Endothelial cell of umbilical vein (primary cell): ENCODE results near the gene LRP1. TPM values are rescaled to one million over a fixed set of nuclear protein-coding genes. Genes with fewer than 3 reads are reported as not detected.

Source experiments
- BruUV-seq: library from RNA; stranded (reverse); fragments of 400-500 nt; replicated peaks from 2 replicates; lab custom pipeline; 2021; lab: Mats Ljungman, UMichigan
- CTCF ChIA-PET: fragments of 300-600, 350-600 bp; sonication (Branson Sonifier 250); formaldehyde crosslinking; loops from one replicate; lab custom pipeline; 2021; ENCODE audit warnings: antibody characterized with exemption, inconsistent platforms; lab: Charles Lee
- POLR2A ChIA-PET: fragments of 300-600, 350-600 bp; sonication (Branson Sonifier 250); formaldehyde crosslinking; loops from one replicate; lab custom pipeline; 2021; ENCODE audit warnings: antibody characterized with exemption, inconsistent platforms; lab: Charles Lee
- DNase-seq: peaks from one replicate; pipeline ENCODE4 v3.0.0-alpha.2; 2011; ENCODE audit warnings: low read depth, low spot score
- FAIRE-seq: peaks from 2 replicates; lab custom pipeline; 2011; peaks lifted over from hg19 to GRCh38; lab: Jason Lieb, UNC
- H2AFZ ChIP-seq: 2 replicates; pipeline ENCODE4 v1.6.0; 2012; ENCODE audit warnings: low read depth, low read length, control low read depth, inconsistent platforms
- H3K27ac ChIP-seq: 2 replicates; pipeline ENCODE4 v1.5.1; 2011; ENCODE audit warnings: low read depth, mild to moderate bottlenecking, control low read depth, low read length, moderate library complexity; ENCODE audit not compliant: insufficient read depth
- H3K27me3 ChIP-seq, 2 experiments: 2 replicates each; pipeline versions ENCODE4 v1.6.0 to v1.6.1; 2011; ENCODE audit warnings: low read length in 2 of 2, mixed read lengths in 1 of 2; ENCODE audit not compliant: control insufficient read depth in 2 of 2, insufficient read depth in 2 of 2
- H3K36me3 ChIP-seq, 2 experiments: 2 replicates in 1 of 2; 3 replicates in 1 of 2; pipeline ENCODE4 v1.5.1; 2011; ENCODE audit warnings: low read length in 2 of 2, mild to moderate bottlenecking in 1 of 2, moderate library complexity in 1 of 2; ENCODE audit not compliant: control insufficient read depth in 2 of 2, insufficient read depth in 2 of 2; ENCODE audit errors: extremely low read depth in 1 of 2
- H3K4me1 ChIP-seq: 3 replicates; pipeline ENCODE4 v1.5.1; 2011; ENCODE audit warnings: mild to moderate bottlenecking, low read length; ENCODE audit not compliant: control insufficient read depth, insufficient read depth; ENCODE audit errors: extremely low read depth
- H3K4me2 ChIP-seq: 2 replicates; pipeline ENCODE4 v1.6.1; 2011; ENCODE audit warnings: low read length, control low read depth, mixed read lengths; ENCODE audit not compliant: insufficient read depth
- H3K4me3 ChIP-seq, 3 experiments: fragments of 200-600 bp in 1 of 3; sonication (generic), shearing (Covaris generic) in 1 of 3; replicated peaks in 1 of 3; 2 replicates each; pipeline ENCODE4 v1.5.1; 2011 to 2016; ENCODE audit warnings: control low read depth in 3 of 3, low read length in 3 of 3, mild to moderate bottlenecking in 2 of 3, inconsistent platforms in 1 of 3, low read depth in 1 of 3, moderate library complexity in 1 of 3; ENCODE audit not compliant: insufficient read depth in 1 of 3
- H3K79me2 ChIP-seq: 2 replicates; pipeline ENCODE4 v1.6.0; 2012; ENCODE audit warnings: low read length, inconsistent platforms; ENCODE audit not compliant: control insufficient read depth, insufficient read depth
- H3K9ac ChIP-seq: replicated peaks from 2 replicates; pipeline ENCODE3; 2011; ENCODE audit warnings: low read length, control low read depth; ENCODE audit not compliant: insufficient read depth; ENCODE audit errors: extremely low read depth
- H3K9me1 ChIP-seq: replicated peaks from 3 replicates; pipeline ENCODE4 v1.6.0; 2011; ENCODE audit warnings: mild to moderate bottlenecking, low read length; ENCODE audit not compliant: control insufficient read depth, insufficient read depth; ENCODE audit errors: extremely low read depth
- H3K9me3 ChIP-seq: replicated peaks from 2 replicates; pipeline ENCODE4 v1.5.1; 2012; ENCODE audit warnings: low read length, inconsistent platforms; ENCODE audit not compliant: control insufficient read depth, insufficient read depth
- H4K20me1 ChIP-seq: replicated peaks from 2 replicates; pipeline ENCODE3; 2011; ENCODE audit warnings: mild to moderate bottlenecking, low read length; ENCODE audit not compliant: control insufficient read depth, insufficient read depth; ENCODE audit errors: extremely low read depth
- CTCF ChIP-seq, 2 donors: IDR thresholded peaks; 1 replicate in 1 of 2; 2 replicates in 1 of 2; pipeline ENCODE4 v1.5.1; 2011; ENCODE audit warnings: low read length in 2 of 2, mild to moderate bottlenecking in 2 of 2, moderate library complexity in 2 of 2, control low read depth in 1 of 2, inconsistent platforms in 1 of 2, low read depth in 1 of 2; ENCODE audit not compliant: insufficient read depth in 1 of 2; ENCODE audit errors: extremely low read depth in 1 of 2
- EZH2 ChIP-seq: IDR thresholded peaks from 2 replicates; pipeline ENCODE4 v1.6.1; 2012; ENCODE audit warnings: borderline replicate concordance, low read depth, mild to moderate bottlenecking, moderate library complexity, low read length, inconsistent platforms; ENCODE audit not compliant: severe bottlenecking
- FOS ChIP-seq: IDR thresholded peaks from 2 replicates; pipeline ENCODE4 v1.6.1; 2011; ENCODE audit warnings: mild to moderate bottlenecking, low read length, moderate library complexity, borderline replicate concordance; ENCODE audit not compliant: insufficient read depth
- GATA2 ChIP-seq: IDR thresholded peaks from 2 replicates; pipeline ENCODE4 v1.7.0; 2011; ENCODE audit warnings: low read depth, mild to moderate bottlenecking, moderate library complexity, mixed read lengths, low read length; ENCODE audit not compliant: insufficient read length, insufficient read depth
- JUN ChIP-seq: IDR thresholded peaks from 2 replicates; pipeline ENCODE4 v1.6.1; 2011; ENCODE audit warnings: borderline replicate concordance, low read depth; ENCODE audit not compliant: insufficient read length, insufficient read depth
- MAX ChIP-seq: IDR thresholded peaks from 2 replicates; pipeline ENCODE4 v1.6.1; 2011; ENCODE audit not compliant: insufficient read depth, insufficient read length
- MYC ChIP-seq: IDR thresholded peaks from one replicate; pipeline ENCODE4 v1.6.1; 2011; ENCODE audit warnings: mild to moderate bottlenecking, low read depth, low read length
- POLR2A ChIP-seq: IDR thresholded peaks from 2 replicates; pipeline ENCODE4 v1.6.1; 2012; ENCODE audit warnings: low read depth, mild to moderate bottlenecking, control low read depth, low read length
- POLR2AphosphoS5 ChIP-seq: IDR thresholded peaks from 2 replicates; pipeline ENCODE4 v1.6.1; 2012; ENCODE audit warnings: low read depth, mild to moderate bottlenecking, control low read depth, low read length, moderate library complexity; ENCODE audit not compliant: insufficient read depth
- dilution Hi-C: fragments of 300-500 bp; cut with MboI; formaldehyde crosslinking; loops from one replicate; pipeline ENCODE4 v1.15.0; 2019; ENCODE audit warnings: low sequenced_read_pairs; ENCODE audit not compliant: extremely low pct_ligation_motif_present
- intact Hi-C: fragments of 100-400 bp; cut with micrococcal nuclease; formaldehyde crosslinking; loops from one replicate; pipeline ENCODE4 v1.10.0; 2022
- polyA plus RNA-seq, 4 experiments: library from polyadenylated mRNA; depleted of rRNA in 3 of 4; stranded (reverse) in 3 of 4; unstranded in 1 of 4; fragments of >200 nt; gene quantifications; 2 replicates each; pipeline versions ENCODE4 v1.2.1 to v1.2.3, GENCODE V29; 2011 to 2012; ENCODE audit warnings: missing spikeins in 1 of 4
- total RNA-seq: library from RNA; stranded (reverse); gene quantifications from 2 replicates; pipeline ENCODE4 v1.2.3, GENCODE V29; 2021

Gene LRP1
- total and polyA plus RNA-seq, 2 donors (not counting 3 experiments of a cell fraction or from before 2014, with no cell fraction given), result 1.6 to 4.6 TPM

- Histone ChIP-seq H3K9ac (no peak overlapping the region), H3K27ac (no peak overlapping the region), H3K36me3 (no peaks in the 10 kb centered on the region), H3K79me2 (no peaks in the 10 kb centered on the region), H3K4me3 (no peak overlapping the region), H3K4me2 (no peak overlapping the region), H3K4me1 (no peaks in the 10 kb centered on the region), H3K27me3 (peaks cover 2 to 5% of the 10 kb centered on the region in 2 experiments), H3K9me3 (no peaks in the 10 kb centered on the region), H3K9me1 (no peaks in the 10 kb centered on the region), H4K20me1 (no peaks in the 10 kb centered on the region), H2AFZ (no peak overlapping the region)
- ChIA-PET POLR2A (no interaction called here), CTCF (interaction anchor here (0.7 to 10.3 kb wide), 5 partner anchors 52 to 110 kb away, joined by 3 to 164 read pairs (median 3); no protein-coding TSS in a partner anchor)
- FAIRE-seq (no peak), DNase-seq (no peak)
- intact Hi-C loops (no loop called here), dilution Hi-C loops (no loop called here)
- no peak for TF ChIP-seq JUN
- TF ChIP-seq POLR2A, result no peak
- no peak for TF ChIP-seq MAX
- no peak for TF ChIP-seq MYC
- no peak for TF ChIP-seq GATA2
- TF ChIP-seq FOS, result no peak
- TF ChIP-seq CTCF (IDR thresholded peaks at IDR 0.05; ENCODE audit: extremely low read depth in 1 of 2, insufficient read depth in 1 of 2, low read depth in 1 of 2, low read length in 2 of 2), result no peak
- TF ChIP-seq EZH2, result no peak
- no peak for TF ChIP-seq POLR2AphosphoS5
- no TSS peak for BruUV-seq
Observed at GRCh38 chr12:57179331-57180086, 51.2 kb downstream of the LRP1 start.
